ENCODE data around the gene TCF4.

The TCF4 gene

DNA sequence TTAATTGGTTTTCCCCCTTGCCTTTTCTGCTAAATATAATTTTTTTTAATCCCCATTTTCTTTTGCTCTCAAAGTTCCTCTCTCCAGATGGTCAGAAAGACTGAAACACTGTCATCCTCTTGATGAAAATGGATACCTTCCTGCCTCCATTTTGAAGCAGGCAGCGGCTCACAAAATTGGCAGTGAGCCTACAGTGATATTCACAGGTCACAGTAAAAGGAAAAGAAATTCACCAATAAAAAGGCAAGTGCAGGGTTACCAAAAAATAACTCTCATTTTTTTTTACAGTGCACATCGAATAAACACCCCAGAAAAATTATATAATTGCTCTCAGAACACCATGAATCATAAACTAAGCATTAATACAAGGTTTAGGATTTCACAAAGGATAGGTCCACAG is 307.5 kb downstream of the TCF4 start:
- no peak for DNase-seq

DNA sequence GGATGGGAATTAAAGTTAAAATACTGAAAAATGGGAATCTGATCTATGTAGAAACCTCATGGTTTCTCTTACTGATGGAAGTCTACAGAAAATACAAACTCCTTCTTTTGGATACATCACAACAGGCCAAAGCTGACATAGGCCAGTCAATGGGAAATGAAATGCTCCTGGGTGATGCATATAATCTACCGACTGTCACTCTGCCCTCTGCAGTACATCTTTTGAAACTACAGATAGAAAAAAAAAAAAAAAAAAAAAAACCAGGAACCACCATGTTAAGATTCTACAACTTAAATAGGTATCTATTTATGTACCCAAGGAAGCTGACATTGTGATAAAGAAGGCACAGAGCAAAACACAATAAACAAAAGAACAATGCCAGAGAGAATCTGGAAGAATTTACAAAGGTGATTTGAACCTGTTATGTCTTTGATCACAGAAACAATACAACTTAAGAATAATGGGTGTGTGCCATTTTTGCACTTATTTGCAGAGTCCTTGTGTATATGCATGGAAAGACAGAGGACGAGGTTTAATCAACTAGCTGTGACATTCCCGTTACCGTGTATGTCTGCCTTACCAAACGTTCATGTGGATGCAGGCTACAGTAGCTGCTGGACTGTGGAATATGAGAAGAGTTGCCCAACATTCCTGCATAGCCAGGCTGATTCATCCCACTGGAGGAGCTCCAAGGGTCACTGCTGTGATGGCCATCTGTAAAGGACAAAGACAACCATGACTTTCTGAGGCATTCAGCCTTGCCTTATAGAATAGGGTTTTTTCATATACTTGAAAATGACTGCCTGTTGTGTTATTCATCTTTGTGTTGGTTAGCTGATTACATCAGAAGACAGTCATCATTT is 312.7 kb downstream of the TCF4 start:
- DNase-seq: no peak

DNA sequence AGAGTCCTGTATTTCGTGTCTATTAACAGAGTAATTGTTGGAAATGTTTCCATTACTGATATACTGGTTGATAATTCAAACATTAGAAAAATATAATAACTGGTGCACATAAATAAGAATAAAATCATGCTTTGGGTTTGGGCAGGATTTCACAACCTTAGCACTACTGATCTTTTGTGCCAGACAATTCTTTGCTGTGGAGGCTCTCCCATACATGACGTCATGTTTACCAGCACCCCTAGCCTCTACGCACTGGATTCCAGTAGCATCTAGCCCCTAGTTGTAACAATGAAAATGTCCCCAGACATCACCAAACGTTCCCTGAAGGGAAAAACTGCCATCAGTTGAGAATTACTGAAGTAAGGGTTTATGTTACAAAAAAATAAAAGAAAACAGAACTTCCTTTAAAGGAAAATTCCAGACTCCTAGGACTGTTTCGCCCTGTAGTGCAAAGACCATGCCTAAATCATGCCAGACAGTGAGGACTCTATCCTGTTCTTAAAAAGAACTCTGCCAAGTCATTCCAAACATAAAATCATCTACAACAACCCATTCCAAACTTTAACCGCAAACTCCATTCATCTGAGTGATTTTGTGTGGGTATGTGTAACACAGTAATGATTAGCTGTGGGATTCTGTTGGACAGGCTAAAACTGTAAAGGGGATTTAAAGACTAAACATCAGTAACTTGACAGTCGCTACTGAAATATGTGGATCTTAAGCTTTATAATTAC is 315.3 kb downstream of the TCF4 start:
- no peak for DNase-seq

DNA sequence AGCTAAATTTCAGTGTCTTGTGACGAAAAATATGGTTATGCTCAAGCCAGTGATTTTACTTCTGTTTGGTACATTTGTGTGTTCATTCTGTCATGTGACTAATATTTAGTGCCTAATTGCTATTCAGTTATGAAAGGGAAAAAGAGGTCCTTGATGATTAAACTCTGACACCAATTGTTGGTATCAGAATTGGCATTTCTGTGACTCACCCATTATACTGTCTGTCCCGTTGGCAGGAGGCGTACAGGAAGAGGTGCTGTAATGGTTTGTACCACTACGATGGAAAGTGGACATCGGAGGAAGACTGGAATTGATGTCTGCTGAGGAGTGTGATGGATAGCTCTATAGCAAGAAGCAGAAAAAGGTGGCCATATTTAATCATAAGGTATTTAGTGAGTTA is 318.4 kb downstream of the TCF4 start:
- DNase-seq: no peak

DNA sequence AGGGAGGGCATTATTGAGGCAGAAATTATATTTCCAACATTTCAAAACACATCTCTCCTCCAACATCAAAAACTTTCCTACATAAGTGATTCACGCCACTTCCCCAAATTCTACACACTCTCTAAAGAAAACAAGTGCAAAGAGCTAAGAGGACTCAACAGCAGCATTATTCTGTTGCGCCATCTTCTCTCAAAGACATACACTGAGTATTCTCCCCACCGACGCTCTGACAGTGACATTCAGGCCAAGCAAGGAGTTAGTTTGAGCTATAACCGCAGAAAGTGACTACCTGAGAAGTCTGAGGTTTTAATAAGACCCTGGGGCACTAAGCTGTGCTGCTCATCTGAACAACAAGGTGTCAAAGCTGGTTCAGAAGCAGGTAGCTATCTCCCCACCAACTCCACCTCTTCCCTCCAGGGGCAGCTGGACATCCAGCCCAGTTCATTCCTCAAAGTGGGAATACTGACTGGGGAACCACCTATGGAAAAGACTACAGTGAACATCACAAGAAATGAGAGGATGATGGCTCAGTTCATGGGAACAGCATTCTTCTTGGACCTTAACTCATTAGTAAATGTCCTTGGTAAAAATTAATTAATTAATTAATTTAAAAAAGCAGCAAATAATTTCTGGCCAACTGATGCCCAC is 319.2 kb downstream of the TCF4 start:
- DNase-seq: no peak

DNA sequence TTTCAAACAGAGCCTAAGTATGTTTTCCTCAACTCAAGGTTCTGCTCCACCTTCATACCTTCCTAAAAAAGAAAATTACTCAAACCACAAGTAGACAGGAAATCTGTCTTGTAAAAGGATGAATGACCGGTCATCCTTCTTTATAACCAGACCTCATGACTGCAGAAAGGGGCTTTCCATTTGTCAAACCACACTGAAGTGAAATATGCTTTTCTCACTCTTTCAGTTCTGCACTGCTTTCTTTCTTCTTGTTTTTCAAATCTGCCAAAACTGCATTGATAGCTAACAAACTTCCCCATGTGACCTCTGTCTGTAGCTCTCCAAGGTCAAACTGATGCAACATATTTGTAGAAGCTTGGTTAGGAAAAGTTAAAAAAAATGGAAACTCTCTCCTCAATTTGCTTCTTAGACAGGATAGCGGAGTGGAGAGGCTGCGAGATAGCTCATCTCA is 319.8 kb downstream of the TCF4 start:
- no peak for DNase-seq

DNA sequence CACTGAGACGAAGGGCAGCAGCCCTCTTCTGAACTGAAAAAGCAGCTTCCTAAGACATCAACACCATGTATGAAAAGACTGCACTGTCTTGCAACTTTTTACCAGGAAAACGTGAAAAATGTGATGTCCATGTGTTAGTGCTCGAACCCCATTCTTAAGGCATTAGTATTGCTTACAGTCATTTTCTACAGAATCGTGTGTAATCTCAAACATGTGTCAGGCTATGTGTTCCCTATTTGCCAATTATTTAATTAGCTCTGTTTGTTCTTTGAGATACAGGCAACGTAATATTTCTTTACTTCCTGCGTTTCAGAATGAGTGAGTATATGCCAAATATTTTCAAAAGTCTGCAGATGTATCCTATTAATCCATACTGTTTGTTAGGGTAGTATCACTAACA is 321.0 kb downstream of the TCF4 start:
- DNase-seq: no peak

DNA sequence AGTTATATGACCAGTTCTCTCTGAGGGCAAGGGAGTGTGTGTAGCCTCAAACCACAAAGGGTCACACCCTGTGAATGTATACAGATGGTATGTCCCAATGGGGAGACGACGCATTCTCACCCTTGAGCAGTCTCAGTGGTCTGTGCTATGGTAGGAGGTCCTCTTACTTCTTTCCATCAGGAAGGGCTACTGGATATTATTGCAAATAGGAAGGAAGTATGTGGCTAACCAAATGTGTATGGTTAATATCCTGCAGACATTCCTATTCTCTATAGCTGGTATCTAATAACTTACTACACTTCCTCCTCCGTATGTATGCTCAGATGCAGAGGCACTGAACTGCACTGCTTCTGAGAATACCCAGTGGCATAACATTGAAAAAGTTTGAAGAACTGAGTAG is 322.0 kb downstream of the TCF4 start:
- no peak for DNase-seq

DNA sequence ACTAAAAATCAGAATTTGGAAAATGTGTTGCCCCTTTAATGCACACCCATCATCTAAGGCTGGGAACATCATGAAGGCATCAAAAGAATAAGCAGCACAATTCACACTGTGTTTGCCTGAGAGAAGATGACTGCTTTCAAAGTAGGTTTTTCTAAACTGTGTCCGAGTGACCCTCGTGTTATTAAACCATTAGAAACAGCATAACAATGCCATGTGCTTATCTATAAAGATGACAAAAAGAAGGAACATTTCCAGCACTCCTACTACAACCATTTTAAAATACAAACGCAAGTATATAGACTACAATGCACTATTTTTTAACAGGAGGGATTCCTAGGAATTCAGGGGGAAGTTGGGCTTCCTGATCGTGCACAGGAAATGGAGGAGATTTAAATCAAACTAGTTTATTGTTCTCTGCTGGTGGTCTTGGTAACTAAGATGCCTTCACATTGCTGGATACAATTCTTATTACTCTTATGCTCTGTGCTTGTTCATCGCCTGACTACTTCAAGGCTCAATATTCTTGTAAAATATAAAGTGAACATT is 322.8 kb downstream of the TCF4 start:
- no peak for DNase-seq

DNA sequence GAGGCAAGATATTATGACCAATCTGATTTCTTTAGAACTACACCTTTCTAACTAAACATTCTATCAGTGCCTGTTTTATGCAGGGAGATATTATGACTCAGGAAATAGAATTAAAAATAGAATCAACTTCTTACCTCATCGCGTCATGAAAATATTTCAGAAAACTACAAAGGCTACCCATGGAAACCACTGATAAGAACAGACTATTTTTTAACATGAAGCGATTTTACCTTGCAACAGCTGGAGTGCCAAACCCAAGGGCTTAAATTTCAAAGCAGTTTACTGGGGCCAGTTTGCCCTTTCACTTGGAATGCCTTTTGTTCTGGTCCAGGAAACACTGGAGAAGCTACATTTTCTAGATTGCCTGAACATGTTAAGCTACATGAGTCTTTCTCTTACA is 323.9 kb downstream of the TCF4 start:
- DNase-seq: no peak

DNA sequence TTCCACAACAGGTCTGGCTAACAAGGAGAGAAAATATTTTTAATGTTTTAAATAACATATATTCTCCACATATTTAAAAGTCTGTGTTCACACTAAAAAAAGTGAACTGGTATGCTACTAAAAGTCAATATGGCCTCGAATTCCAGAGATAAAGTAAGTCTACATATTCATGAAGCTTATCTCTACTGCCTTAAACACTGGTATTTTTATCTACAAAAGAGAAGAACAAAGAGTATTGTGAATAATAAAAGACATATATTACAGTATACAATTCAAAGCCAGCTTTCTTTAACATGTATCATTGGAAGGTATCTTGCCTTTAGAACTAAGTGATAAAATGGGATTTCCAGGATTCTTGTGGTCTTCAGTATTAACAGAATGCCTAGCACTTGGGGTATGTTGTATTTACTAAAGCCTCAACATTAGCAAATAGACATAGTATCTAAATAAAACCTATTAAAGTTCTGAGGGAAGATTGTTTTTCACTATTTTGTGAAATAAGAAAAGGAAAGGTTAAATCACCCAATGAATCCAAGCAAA is 325.9 kb downstream of the TCF4 start:
- no peak for DNase-seq

DNA sequence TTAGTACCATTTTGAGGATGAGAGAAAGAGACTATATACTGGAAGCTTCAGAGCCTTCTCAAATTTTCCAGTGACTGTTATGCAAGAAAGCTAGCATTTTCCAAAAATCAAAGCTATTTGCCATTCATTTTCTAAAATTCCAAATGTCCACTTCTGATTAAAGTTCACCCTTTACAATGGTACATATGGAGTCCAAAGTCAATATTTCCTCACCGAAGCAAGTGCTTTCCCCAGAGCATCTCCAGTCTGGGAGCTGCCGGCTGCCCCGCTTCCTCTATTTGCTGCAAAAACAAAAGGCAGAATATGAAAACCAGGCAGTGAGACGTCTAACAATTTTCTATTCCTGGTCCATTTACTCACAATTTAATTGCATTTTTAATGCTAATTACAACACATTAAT is 326.7 kb downstream of the TCF4 start:
- no peak for DNase-seq

DNA sequence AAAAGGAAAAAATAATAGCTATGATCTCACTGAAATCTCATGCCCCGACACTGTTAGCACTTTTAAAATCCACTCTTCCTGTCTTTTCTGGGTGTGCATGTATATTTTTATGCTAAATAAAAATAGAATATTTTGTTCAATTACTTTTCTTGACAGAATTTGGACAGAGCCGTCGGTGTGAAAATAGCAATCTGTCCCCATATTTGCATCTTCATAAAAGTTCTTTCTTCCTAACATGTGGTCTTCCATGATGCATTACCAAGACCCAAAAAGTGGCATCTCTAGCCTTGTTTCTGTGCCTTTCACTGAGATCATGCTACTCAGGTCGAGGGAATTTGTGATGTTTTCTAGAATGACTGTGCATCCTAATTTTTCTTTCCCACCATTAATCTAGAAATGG is 329.9 kb downstream of the TCF4 start:
- no peak for DNase-seq

DNA sequence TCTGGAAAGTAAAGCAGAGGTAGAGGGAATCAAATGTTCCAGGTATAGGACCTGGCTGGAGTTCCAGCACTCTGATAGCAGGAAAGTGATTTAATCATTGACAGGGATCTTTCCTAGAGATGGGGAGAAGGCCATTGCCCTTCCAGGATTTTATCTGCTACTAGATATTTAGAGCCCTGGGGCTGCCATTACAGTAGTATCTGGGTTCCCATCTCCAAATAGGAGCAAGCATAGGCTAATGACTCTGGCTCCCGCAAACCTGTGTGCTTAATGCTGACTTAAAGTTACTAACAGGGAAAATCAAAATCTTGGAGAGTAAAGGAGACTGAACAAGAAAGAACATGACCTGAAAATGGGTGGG is 331.1 kb downstream of the TCF4 start:
- DNase-seq: no peak

DNA sequence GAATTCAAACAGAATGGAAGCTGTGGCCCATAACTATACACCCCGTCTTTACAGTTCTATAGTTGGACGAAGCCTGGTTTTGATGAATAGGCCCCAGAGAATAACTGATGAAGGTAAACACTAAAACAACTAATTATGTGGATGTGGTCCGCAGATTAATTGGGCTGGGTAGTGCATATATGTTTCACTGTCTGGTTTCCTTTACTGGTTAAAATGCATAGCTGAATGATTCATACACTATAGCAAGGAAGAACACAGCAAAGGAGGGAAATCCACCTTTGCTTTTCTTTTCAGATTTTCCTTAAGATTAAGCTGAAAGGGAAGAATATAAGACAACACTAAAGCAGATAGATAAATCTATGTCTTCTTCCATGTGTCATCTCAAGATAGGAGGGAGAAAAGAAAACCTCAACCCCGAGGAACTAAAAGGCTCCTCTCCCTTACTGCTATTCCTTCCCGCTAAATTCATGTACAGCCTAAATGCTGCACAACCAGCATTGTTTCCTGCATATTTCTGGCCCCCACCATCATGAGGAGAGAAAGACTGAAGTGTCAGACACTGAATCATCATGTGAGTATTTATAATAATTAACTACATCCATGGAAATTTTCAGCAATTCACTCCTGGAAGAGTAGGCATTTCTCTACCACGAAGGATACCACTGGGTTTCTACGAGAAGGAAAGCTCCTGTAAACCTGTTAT is 331.6 kb downstream of the TCF4 start:
- no peak for DNase-seq

DNA sequence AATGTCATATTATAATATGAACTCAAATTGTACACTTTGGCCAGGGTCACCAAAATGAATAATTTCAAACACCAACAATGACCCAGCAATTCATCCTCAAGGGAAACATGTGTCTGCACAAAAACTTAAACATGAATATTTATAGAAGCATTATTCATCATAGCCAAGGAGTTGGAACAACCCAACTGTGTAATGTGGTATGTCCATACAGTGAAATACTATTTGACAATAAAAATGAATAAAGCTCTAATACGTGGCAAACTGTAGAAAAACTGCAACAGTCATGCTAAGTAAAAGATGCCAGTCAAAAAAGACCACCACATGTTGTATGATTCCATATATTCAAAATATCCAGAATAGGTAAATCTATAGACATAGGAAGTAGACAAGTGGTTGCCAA is 334.2 kb downstream of the TCF4 start:
- no peak for DNase-seq

DNA sequence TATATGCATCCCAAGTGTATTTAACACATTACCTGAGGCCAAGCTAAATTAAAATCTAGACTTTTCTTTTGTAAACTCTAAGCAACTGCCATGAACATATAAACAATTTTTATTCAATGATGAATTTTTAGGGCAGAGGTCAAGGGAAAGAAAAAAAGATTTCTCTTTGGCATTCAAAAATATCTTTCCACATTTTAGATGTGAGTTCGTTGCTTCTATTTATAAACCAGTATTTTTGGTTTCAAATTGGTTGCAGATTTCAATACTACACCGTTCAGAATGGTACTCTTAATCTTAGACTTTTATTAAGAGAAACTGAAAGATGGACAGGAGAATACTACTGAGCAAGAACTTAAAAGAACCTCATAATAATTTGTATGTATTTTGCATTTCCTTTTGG is 335.1 kb downstream of the TCF4 start:
- DNase-seq: no peak

DNA sequence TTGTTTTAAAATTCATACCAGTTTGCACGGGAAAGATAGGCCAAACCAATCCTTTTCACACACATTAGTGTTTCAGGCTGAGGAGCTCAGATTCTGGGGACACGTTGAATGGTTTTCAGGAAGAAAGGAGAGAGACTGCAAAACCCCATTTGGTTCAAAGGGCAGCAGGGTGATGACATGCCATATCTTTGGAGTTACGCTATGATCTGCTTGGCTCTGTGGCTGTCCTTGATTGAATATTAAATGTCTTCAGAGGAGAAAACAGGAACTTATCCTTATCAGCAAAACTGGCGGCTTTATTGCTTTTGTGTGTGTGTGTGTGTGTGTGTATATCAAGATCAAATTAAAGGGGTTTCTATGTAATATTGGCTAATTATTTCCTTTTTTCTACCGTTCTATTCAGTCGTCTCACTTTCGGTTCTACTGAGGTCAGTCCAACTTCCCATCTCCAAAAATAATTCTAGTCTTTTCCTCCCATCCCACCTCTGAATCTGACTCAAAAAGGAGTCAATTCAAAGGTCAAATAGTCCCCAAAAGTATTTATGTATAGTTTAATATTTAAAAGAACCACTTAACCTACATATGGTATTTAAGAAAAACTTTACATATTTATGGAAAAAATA is 335.8 kb downstream of the TCF4 start:
- DNase-seq: no peak

DNA sequence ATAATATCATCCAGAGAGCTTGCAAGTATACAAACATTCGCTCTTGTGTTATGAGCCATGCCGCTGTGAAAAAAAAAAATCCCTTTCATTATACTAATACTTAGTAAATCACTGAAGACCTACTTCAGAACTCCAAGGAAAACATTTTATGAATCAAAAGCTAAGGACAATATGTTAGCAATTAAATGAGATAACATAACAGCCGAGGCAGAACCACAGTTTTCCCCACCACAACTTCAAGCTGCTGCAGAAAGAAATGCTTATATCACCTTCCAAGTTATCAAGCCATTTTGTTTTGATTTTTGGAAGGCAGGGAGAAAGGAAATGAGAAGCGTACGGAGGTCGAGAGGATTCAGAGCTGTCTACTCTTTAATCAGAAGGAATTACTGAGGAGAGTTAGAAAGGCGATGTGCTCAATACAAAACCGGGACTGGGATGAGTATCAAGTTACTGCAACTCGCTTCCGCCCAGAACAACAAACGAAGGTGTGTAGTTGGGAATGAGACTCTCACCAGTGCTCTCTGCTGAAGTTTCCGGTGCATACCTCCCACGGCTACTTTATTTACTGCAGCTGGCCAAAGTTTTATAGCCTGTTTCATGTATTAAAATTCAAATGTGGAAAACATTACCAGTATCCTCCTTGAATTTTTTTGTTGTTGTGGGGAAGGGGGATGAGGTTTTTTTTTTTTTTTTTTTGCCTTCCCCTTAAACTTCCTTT is 336.6 kb downstream of the TCF4 start:
- DNase-seq: no peak

DNA sequence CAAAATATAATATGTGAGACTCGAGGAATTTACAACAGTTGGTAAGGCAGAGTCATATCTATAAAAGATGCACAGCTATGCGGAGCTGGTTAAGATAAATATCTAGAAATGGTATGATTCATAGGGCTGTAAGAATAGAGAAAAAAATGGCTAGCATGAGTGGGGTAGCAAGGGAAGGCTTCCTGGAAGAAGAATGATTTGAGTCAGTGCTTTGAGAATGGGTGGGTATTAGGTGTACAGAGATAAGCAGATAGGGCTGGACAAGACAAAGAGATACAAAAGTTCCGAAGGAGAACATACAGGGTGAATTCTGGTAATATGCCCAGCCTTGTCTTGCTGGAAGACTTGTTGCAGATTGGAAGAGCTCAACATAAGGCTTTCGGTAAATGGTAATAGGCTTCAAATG is 337.2 kb downstream of the TCF4 start:
- no peak for DNase-seq

DNA sequence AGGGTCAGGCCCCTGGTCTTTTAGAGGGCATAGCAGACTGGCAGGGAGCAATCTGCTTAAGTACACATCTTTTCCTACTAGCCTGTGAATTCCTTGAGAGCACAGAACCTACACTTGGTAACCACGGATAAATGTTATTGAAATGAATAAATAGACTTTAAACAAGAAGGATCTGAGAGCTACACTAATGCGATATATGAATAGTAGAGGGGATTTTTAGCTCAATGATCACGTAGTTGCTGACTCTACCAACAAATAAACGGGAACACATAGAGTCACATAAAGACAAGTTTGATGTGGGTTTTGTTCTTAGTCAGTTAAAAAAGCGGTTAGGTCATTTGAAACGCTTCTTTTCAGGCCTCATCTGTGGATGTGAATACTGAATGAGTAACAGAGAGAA is 338.4 kb downstream of the TCF4 start:
- no peak for DNase-seq

DNA sequence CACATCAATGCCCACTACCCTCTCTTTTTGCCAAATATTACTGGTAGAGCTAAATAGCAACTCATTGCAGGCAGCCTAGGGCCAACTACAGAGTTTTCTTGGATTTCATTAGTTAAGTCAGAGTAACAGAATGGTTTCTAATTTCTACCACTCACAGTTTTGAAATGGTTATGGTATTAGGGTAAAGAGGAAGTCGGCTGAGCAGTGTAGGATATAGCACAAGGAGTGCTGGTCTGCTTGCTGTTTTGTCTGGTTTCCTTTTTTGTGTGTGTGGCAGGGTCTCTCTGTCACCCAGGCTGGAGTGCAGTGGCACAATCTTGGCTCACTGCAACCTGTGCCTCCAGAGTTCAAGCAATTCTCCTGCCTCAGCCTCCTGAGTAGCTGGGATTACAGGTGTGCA is 339.5 kb downstream of the TCF4 start:
- no peak for DNase-seq
